Measurements from ENCODE around the gene UVRAG. TPM values are rescaled to one million over a fixed set of nuclear protein-coding genes. Genes with fewer than 3 reads are reported as not detected.

Gene UVRAG
- total RNA-seq, 1 donor = 28.2 TPM

- Histone ChIP-seq H3K4me1 (ENCODE audit: insufficient read depth, low read length) (peaks cover 16% of the 10 kb centered on the region), H3K36me3 (ENCODE audit: insufficient read depth, low read length) (no peaks in the 10 kb centered on the region), H2AFZ (ENCODE audit: low read length) (no peak overlapping the region), H3K9me3 (ENCODE audit: low read depth, low read length) (no peaks in the 10 kb centered on the region), H3K27ac (ENCODE audit: low read depth, low read length) (no peak overlapping the region), H3K4me3 (ENCODE audit: insufficient read depth, low read length) (no peak overlapping the region), H3K27me3 (ENCODE audit: insufficient read depth, low read length) (no peaks in the 10 kb centered on the region), H3K4me2 (ENCODE audit: insufficient read depth, low read length) (no peak overlapping the region), H3K79me2 (ENCODE audit: insufficient read depth, low read length) (peaks cover 75% of the 10 kb centered on the region), H4K20me1 (ENCODE audit: insufficient read depth, low read length) (peaks cover 4% of the 10 kb centered on the region)
- DNase-seq (ENCODE audit: insufficient read length, low spot score, missing footprints) = no peak
- no peak for TF ChIP-seq CTCF (IDR thresholded peaks at IDR 0.05; ENCODE audit: extremely low read depth, low read depth, low read length)
Observed at GRCh38 chr11:75827562-75827961, 12.6 kb downstream of the UVRAG start.

- no peak overlapping the region for H3K4me2 ChIP-seq (ENCODE audit: insufficient read depth, low read length)
- no peaks in the 10 kb centered on the region for H3K36me3 ChIP-seq (ENCODE audit: insufficient read depth, low read length)
- H4K20me1 ChIP-seq (ENCODE audit: insufficient read depth, low read length) = peaks cover 4% of the 10 kb centered on the region
- DNase-seq (ENCODE audit: insufficient read length, low spot score, missing footprints) = no peak
- H2AFZ ChIP-seq (ENCODE audit: low read length) = no peak overlapping the region
- no peaks in the 10 kb centered on the region for H3K27me3 ChIP-seq (ENCODE audit: insufficient read depth, low read length)
- TF ChIP-seq CTCF (IDR thresholded peaks at IDR 0.05; ENCODE audit: extremely low read depth, low read depth, low read length) = no peak
- no peak overlapping the region for H3K27ac ChIP-seq (ENCODE audit: low read depth, low read length)
- no peaks in the 10 kb centered on the region for H3K9me3 ChIP-seq (ENCODE audit: low read depth, low read length)
- peaks cover 62% of the 10 kb centered on the region for H3K79me2 ChIP-seq (ENCODE audit: insufficient read depth, low read length)
- peaks cover 7% of the 10 kb centered on the region for H3K4me1 ChIP-seq (ENCODE audit: insufficient read depth, low read length)
- no peak overlapping the region for H3K4me3 ChIP-seq (ENCODE audit: insufficient read depth, low read length)
Observed at GRCh38 chr11:75831915-75832502, 17.0 kb downstream of the UVRAG start.

GRCh38 chr11:75834728-75835127 is 19.7 kb downstream of the UVRAG start:
- Histone ChIP-seq H3K4me1 (ENCODE audit: insufficient read depth, low read length) (no peaks in the 10 kb centered on the region), H3K27me3 (ENCODE audit: insufficient read depth, low read length) (no peaks in the 10 kb centered on the region), H3K4me3 (ENCODE audit: insufficient read depth, low read length) (no peak overlapping the region), H3K36me3 (ENCODE audit: insufficient read depth, low read length) (no peaks in the 10 kb centered on the region), H3K4me2 (ENCODE audit: insufficient read depth, low read length) (no peak overlapping the region), H3K27ac (ENCODE audit: low read depth, low read length) (no peak overlapping the region), H4K20me1 (ENCODE audit: insufficient read depth, low read length) (peaks cover 4% of the 10 kb centered on the region), H2AFZ (ENCODE audit: low read length) (no peak overlapping the region), H3K79me2 (ENCODE audit: insufficient read depth, low read length) (peaks cover 59% of the 10 kb centered on the region), H3K9me3 (ENCODE audit: low read depth, low read length) (no peaks in the 10 kb centered on the region)
- no peak for DNase-seq (ENCODE audit: insufficient read length, low spot score, missing footprints)
- TF ChIP-seq CTCF (IDR thresholded peaks at IDR 0.05; ENCODE audit: extremely low read depth, low read depth, low read length) = no peak

- Histone ChIP-seq H3K79me2 (ENCODE audit: insufficient read depth, low read length) (peaks cover 54% of the 10 kb centered on the region), H3K4me2 (ENCODE audit: insufficient read depth, low read length) (no peak overlapping the region), H3K36me3 (ENCODE audit: insufficient read depth, low read length) (no peaks in the 10 kb centered on the region), H4K20me1 (ENCODE audit: insufficient read depth, low read length) (no peaks in the 10 kb centered on the region), H3K4me3 (ENCODE audit: insufficient read depth, low read length) (no peak overlapping the region), H3K4me1 (ENCODE audit: insufficient read depth, low read length) (no peaks in the 10 kb centered on the region), H2AFZ (ENCODE audit: low read length) (no peak overlapping the region), H3K27ac (ENCODE audit: low read depth, low read length) (no peak overlapping the region), H3K9me3 (ENCODE audit: low read depth, low read length) (no peaks in the 10 kb centered on the region), H3K27me3 (ENCODE audit: insufficient read depth, low read length) (no peaks in the 10 kb centered on the region)
- no peak for TF ChIP-seq CTCF (IDR thresholded peaks at IDR 0.05; ENCODE audit: extremely low read depth, low read depth, low read length)
- DNase-seq (ENCODE audit: insufficient read length, low spot score, missing footprints) = no peak
Observed at GRCh38 chr11:75836417-75836816, 21.4 kb downstream of the UVRAG start.

Measured in osteoblast (primary cell).